GM23338 (cell line): ENCODE measurements around the gene LRP1B.

ENCODE experiments used
- CREB1 ChIP-seq: fragments of 250-450 bp; sonication (Bioruptor Pico); IDR thresholded peaks from 2 replicates; pipeline ENCODE4 v1.5.0; 2020; ENCODE audit warnings: low read depth, mild to moderate bottlenecking, moderate library complexity
- CTCF ChIP-seq, 2 experiments: fragments of 200-600 bp in 1 of 2; sonication (generic) in 1 of 2; conservative IDR thresholded peaks; 2 replicates each; pipeline versions ENCODE4 v1.5.1 to v1.6.1; 2016 to 2017; ENCODE audit warnings: antibody characterized with exemption in 2 of 2, low read depth in 2 of 2, mild to moderate bottlenecking in 2 of 2, moderate library complexity in 1 of 2
- ETS1 ChIP-seq: IDR thresholded peaks from 2 replicates; pipeline ENCODE4 v1.6.1; 2016; ENCODE audit warnings: antibody characterized with exemption
- EZH2 ChIP-seq: fragments of 200-600 bp; sonication (generic); IDR thresholded peaks from one replicate; pipeline ENCODE4 v1.8.0; 2017; ENCODE audit warnings: antibody characterized with exemption, mild to moderate bottlenecking, low read depth; ENCODE audit not compliant: unreplicated experiment
- EZH2phosphoT487 ChIP-seq: fragments of 200-600 bp; sonication (generic); IDR thresholded peaks from one replicate; pipeline ENCODE4 v1.8.1; 2018; ENCODE audit warnings: antibody characterized with exemption; ENCODE audit not compliant: unreplicated experiment
- JUNB ChIP-seq: IDR thresholded peaks from one replicate; pipeline ENCODE4 v1.6.1; 2016; ENCODE audit warnings: antibody characterized with exemption; ENCODE audit not compliant: unreplicated experiment
- NANOG ChIP-seq: IDR thresholded peaks from 2 replicates; pipeline ENCODE4 v1.6.1; 2016; ENCODE audit warnings: antibody characterized with exemption, borderline replicate concordance
- POLR2AphosphoS5 ChIP-seq: IDR thresholded peaks from 2 replicates; pipeline ENCODE4 v1.6.1; 2016; ENCODE audit warnings: antibody characterized with exemption, low read depth
- REST ChIP-seq: IDR thresholded peaks from one replicate; pipeline ENCODE4 v1.6.1; 2018; ENCODE audit warnings: antibody characterized with exemption; ENCODE audit not compliant: unreplicated experiment
- STAT1 ChIP-seq: IDR thresholded peaks from one replicate; pipeline ENCODE4 v1.6.1; 2016; ENCODE audit warnings: antibody characterized with exemption; ENCODE audit not compliant: unreplicated experiment
- ZNF331 ChIP-seq: fragments of 250-450 bp; sonication (Bioruptor Pico); IDR thresholded peaks from 2 replicates; pipeline ENCODE4 v1.5.0; 2020; ENCODE audit warnings: low read depth, mild to moderate bottlenecking, moderate library complexity

GRCh38 chr2:141035846-141036420, 1094.9 kb downstream of the LRP1B start:
- TF ChIP-seq CTCF (conservative IDR thresholded peaks at IDR 0.05; ENCODE audit: low read depth in 2 of 2): no peak
- no peak for TF ChIP-seq REST
- TF ChIP-seq POLR2AphosphoS5: no peak
- no peak for TF ChIP-seq EZH2
- no peak for TF ChIP-seq ETS1
- TF ChIP-seq EZH2phosphoT487: no peak
- no peak for TF ChIP-seq STAT1
- no peak for TF ChIP-seq ZNF331 (CRISPR knock-in tag)
- TF ChIP-seq CREB1: no peak
- no peak for TF ChIP-seq JUNB
- TF ChIP-seq NANOG: no peak
